WTC11 (cell line): ENCODE results near the gene ZNF431. TPM values are rescaled to one million over a fixed set of nuclear protein-coding genes. Genes with fewer than 3 reads are reported as not detected.

ENCODE experiments used
- ATAC-seq: fragments of 200-7000 bp; cut with Tn5 transposase; 2 replicates; pipeline ENCODE4 v1.10.0; 2021; ENCODE audit warnings: mild to moderate bottlenecking, moderate library complexity
- CTCF ChIA-PET: fragments of 300-600 bp; sonication (Branson Sonifier 250); formaldehyde crosslinking; loops from one replicate; lab custom pipeline; 2021; ENCODE audit warnings: antibody characterized with exemption; lab: Charles Lee
- POLR2A ChIA-PET: fragments of 350-600 bp; sonication (Branson Sonifier 250); formaldehyde crosslinking; loops from one replicate; lab custom pipeline; 2021; ENCODE audit warnings: antibody characterized with exemption; lab: Charles Lee
- DNase-seq: peaks from one replicate; pipeline ENCODE4 v3.0.0; 2021; ENCODE audit warnings: low spot score
- H3K27ac Mint-ChIP-seq: 2 replicates; pipeline ENCODE4 v1.8.0; 2021; ENCODE audit warnings: mixed read lengths
- H3K27me3 Mint-ChIP-seq: 2 replicates; pipeline ENCODE4 v1.8.0; 2021; ENCODE audit warnings: low read depth, mild to moderate bottlenecking, moderate library complexity, mixed read lengths
- H3K36me3 Mint-ChIP-seq: 2 replicates; pipeline ENCODE4 v1.8.0; 2021; ENCODE audit warnings: mixed read lengths
- H3K4me1 Mint-ChIP-seq: 2 replicates; pipeline ENCODE4 v1.8.0; 2022; ENCODE audit warnings: mixed read lengths
- H3K4me3 Mint-ChIP-seq: 2 replicates; pipeline ENCODE4 v1.8.0; 2021; ENCODE audit warnings: mild to moderate bottlenecking, moderate library complexity, mixed read lengths
- H3K9me3 Mint-ChIP-seq: 2 replicates; pipeline ENCODE4 v1.8.0; 2021; ENCODE audit warnings: mixed read lengths
- ATF2 ChIP-seq: sonication (generic); formaldehyde crosslinking; IDR thresholded peaks from 2 replicates; pipeline ENCODE4 v1.8.1; 2022; ENCODE audit warnings: low read depth, missing genetic modification reagents, borderline replicate concordance
- CBFB ChIP-seq: sonication (generic); formaldehyde crosslinking; IDR thresholded peaks from 2 replicates; pipeline ENCODE4 v1.8.1; 2022; ENCODE audit warnings: mild to moderate bottlenecking, low read depth, missing genetic modification reagents
- GRHL2 ChIP-seq: fragments of 250-450 bp; sonication (Bioruptor Pico); IDR thresholded peaks from 2 replicates; pipeline ENCODE4 v1.8.0; 2022; ENCODE audit warnings: mild to moderate bottlenecking, moderate library complexity; ENCODE audit not compliant: insufficient replicate concordance, severe bottlenecking
- HMGXB4 ChIP-seq: sonication (generic); formaldehyde crosslinking; IDR thresholded peaks from 2 replicates; pipeline ENCODE4 v1.8.1; 2023; ENCODE audit warnings: mild to moderate bottlenecking, moderate library complexity, missing genetic modification reagents
- JAZF1 ChIP-seq: fragments of 250-450 bp; sonication (Bioruptor Pico); IDR thresholded peaks from 2 replicates; pipeline ENCODE4 v1.9.0; 2021; ENCODE audit warnings: moderate library complexity, mild to moderate bottlenecking, inconsistent platforms
- KAT7 ChIP-seq: sonication (generic); formaldehyde crosslinking; IDR thresholded peaks from 2 replicates; pipeline ENCODE4 v1.8.1; 2023; ENCODE audit warnings: missing genetic modification reagents, mild to moderate bottlenecking, borderline replicate concordance
- NFYB ChIP-seq: sonication (generic); formaldehyde crosslinking; conservative IDR thresholded peaks from 2 replicates; pipeline ENCODE4 v1.8.0; 2022; ENCODE audit warnings: low read depth, missing genetic modification reagents
- NR3C1 ChIP-seq: sonication (generic); formaldehyde crosslinking; conservative IDR thresholded peaks from 2 replicates; pipeline ENCODE4 v1.8.1; 2023; ENCODE audit warnings: low read depth, mild to moderate bottlenecking, missing genetic modification reagents
- OVOL2 ChIP-seq: fragments of 250-450 bp; sonication (Bioruptor Pico); IDR thresholded peaks from 2 replicates; pipeline ENCODE4 v1.9.0; 2021; ENCODE audit warnings: mild to moderate bottlenecking, borderline replicate concordance
- RORB ChIP-seq: fragments of 250-450 bp; sonication (Bioruptor Pico); IDR thresholded peaks from 2 replicates; pipeline ENCODE4 v1.9.0; 2021; ENCODE audit warnings: mild to moderate bottlenecking
- SMAD3 ChIP-seq: sonication (generic); formaldehyde crosslinking; IDR thresholded peaks from 2 replicates; pipeline ENCODE4 v1.8.0; 2022; ENCODE audit warnings: missing genetic modification reagents, mild to moderate bottlenecking, borderline replicate concordance
- ZNF219 ChIP-seq: sonication (generic); formaldehyde crosslinking; IDR thresholded peaks from 2 replicates; pipeline ENCODE4 v1.8.0; 2023; ENCODE audit warnings: missing genetic modification reagents, mild to moderate bottlenecking, borderline replicate concordance
- ZNF232 ChIP-seq: sonication (generic); formaldehyde crosslinking; IDR thresholded peaks from 2 replicates; pipeline ENCODE4 v1.8.0; 2022; ENCODE audit warnings: mild to moderate bottlenecking, missing genetic modification reagents
- total RNA-seq: library from RNA; stranded (reverse); gene quantifications from 3 replicates; pipeline ENCODE4 v1.2.3, GENCODE V29; 2021
- TF ChIP-seq, protein P1 (sequence below): sonication (generic); formaldehyde crosslinking; IDR thresholded peaks from 2 replicates; pipeline ENCODE4 v1.8.1; 2022; ENCODE audit warnings: missing genetic modification reagents, borderline replicate concordance
- TF ChIP-seq, protein P2 (sequence below): sonication (generic); formaldehyde crosslinking; IDR thresholded peaks from 2 replicates; pipeline ENCODE4 v1.8.0; 2023; ENCODE audit warnings: missing genetic modification reagents, mild to moderate bottlenecking, borderline replicate concordance
- TF ChIP-seq, protein P3 (sequence below): fragments of 250-450 bp; sonication (Bioruptor Pico); conservative IDR thresholded peaks from 2 replicates; pipeline ENCODE4 v1.9.0; 2021; ENCODE audit warnings: mild to moderate bottlenecking
- TF ChIP-seq, protein P4 (sequence below): sonication (generic); formaldehyde crosslinking; IDR thresholded peaks from 2 replicates; pipeline ENCODE4 v1.8.1; 2022; ENCODE audit warnings: mild to moderate bottlenecking, missing genetic modification reagents, moderate library complexity, borderline replicate concordance
- TF ChIP-seq, protein P5 (sequence below): fragments of 250-450 bp; sonication (Bioruptor Pico); IDR thresholded peaks from 2 replicates; pipeline ENCODE4 v1.9.0; 2021; ENCODE audit warnings: mild to moderate bottlenecking

The ZNF431 gene
- total RNA-seq, 1 experiment from 2014 or later = 42.1 TPM

DNA sequence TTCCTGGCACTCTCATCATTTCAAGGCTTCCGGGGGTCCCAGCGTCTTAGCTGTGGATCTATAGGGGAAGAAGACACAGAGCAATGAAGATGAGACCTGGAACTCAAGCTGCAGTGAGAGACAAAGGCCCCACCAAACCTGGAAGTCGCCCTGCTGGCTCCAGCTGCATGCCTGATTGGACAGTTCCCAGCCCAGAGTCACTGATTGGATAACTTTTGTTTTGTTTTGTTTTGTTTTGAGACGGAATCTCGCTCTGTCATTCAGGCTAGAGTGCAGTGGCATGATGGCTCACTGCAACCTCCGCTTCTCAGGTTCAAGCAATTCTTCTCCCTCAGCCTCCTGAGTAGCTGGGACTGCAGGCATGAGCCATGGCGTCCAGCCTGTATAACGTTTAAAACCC lies 6.4 kb upstream of the ZNF431 start (continued):
- TF ChIP-seq, protein P1, sequence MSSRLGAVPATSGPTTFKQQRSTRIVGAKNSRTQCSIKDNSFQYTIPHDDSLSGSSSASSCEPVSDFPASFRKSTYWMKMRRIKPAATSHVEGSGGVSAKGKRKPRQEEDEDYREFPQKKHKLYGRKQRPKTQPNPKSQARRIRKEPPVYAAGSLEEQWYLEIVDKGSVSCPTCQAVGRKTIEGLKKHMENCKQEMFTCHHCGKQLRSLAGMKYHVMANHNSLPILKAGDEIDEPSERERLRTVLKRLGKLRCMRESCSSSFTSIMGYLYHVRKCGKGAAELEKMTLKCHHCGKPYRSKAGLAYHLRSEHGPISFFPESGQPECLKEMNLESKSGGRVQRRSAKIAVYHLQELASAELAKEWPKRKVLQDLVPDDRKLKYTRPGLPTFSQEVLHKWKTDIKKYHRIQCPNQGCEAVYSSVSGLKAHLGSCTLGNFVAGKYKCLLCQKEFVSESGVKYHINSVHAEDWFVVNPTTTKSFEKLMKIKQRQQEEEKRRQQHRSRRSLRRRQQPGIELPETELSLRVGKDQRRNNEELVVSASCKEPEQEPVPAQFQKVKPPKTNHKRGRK (CRISPR knock-in tag) = no peak
- no peak for TF ChIP-seq NR3C1 (CRISPR knock-in tag)
- no peak for TF ChIP-seq SMAD3 (CRISPR knock-in tag)
- TF ChIP-seq, protein P2, sequence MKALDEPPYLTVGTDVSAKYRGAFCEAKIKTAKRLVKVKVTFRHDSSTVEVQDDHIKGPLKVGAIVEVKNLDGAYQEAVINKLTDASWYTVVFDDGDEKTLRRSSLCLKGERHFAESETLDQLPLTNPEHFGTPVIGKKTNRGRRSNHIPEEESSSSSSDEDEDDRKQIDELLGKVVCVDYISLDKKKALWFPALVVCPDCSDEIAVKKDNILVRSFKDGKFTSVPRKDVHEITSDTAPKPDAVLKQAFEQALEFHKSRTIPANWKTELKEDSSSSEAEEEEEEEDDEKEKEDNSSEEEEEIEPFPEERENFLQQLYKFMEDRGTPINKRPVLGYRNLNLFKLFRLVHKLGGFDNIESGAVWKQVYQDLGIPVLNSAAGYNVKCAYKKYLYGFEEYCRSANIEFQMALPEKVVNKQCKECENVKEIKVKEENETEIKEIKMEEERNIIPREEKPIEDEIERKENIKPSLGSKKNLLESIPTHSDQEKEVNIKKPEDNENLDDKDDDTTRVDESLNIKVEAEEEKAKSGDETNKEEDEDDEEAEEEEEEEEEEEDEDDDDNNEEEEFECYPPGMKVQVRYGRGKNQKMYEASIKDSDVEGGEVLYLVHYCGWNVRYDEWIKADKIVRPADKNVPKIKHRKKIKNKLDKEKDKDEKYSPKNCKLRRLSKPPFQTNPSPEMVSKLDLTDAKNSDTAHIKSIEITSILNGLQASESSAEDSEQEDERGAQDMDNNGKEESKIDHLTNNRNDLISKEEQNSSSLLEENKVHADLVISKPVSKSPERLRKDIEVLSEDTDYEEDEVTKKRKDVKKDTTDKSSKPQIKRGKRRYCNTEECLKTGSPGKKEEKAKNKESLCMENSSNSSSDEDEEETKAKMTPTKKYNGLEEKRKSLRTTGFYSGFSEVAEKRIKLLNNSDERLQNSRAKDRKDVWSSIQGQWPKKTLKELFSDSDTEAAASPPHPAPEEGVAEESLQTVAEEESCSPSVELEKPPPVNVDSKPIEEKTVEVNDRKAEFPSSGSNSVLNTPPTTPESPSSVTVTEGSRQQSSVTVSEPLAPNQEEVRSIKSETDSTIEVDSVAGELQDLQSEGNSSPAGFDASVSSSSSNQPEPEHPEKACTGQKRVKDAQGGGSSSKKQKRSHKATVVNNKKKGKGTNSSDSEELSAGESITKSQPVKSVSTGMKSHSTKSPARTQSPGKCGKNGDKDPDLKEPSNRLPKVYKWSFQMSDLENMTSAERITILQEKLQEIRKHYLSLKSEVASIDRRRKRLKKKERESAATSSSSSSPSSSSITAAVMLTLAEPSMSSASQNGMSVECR (CRISPR knock-in tag) = no peak
- TF ChIP-seq, protein P3, sequence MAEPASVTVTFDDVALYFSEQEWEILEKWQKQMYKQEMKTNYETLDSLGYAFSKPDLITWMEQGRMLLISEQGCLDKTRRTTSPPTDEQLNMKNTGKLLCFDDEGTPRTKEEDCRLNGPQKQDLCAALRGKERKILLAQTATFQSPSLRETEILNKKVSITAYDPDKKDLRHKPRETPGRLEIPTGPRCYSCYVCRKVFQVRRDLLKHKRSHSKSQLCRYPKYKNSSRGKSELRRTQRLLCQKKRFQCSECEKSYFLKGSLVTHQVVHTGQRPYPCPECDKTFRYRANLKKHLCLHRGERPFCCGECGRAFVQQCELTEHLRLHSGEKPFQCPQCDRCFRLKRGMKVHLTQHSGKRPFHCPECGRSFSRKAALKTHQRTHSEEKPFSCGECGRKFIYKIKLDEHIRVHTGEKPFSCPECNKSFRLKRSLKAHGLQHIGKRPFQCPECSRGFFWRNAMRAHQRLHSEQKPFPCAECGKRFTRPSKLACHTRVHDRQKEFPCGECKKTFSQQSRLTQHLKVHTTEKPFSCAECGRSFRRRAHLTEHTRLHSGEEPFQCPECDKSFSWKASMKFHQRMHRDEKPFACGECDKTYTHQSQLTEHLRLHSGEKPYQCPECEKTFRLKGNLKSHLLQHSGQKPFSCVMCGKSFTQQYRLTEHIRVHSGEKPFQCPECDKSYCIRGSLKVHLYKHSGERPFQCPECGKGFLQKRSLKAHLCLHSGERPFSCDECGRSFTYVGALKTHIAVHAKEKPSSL (CRISPR knock-in tag) = no peak
- TF ChIP-seq OVOL2 (CRISPR knock-in tag) = no peak
- no peak for TF ChIP-seq JAZF1
- TF ChIP-seq, protein P4, sequence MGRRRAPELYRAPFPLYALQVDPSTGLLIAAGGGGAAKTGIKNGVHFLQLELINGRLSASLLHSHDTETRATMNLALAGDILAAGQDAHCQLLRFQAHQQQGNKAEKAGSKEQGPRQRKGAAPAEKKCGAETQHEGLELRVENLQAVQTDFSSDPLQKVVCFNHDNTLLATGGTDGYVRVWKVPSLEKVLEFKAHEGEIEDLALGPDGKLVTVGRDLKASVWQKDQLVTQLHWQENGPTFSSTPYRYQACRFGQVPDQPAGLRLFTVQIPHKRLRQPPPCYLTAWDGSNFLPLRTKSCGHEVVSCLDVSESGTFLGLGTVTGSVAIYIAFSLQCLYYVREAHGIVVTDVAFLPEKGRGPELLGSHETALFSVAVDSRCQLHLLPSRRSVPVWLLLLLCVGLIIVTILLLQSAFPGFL (CRISPR knock-in tag) = no peak
- no peak for TF ChIP-seq HMGXB4 (CRISPR knock-in tag)
- TF ChIP-seq NFYB (CRISPR knock-in tag) = no peak
- TF ChIP-seq ZNF219 (CRISPR knock-in tag) = no peak

GRCh38 chr19:21138130-21138529 lies 3.7 kb upstream of the ZNF431 start:
- ChIA-PET CTCF (no interaction called here), POLR2A (no interaction called here)
- H3K27ac Mint-ChIP-seq = no peak overlapping the region
- H3K4me3 Mint-ChIP-seq = no peak overlapping the region
- DNase-seq (no peak), ATAC-seq (no peak)
- peaks cover 26% of the 10 kb centered on the region for H3K9me3 Mint-ChIP-seq
- no peaks in the 10 kb centered on the region; the same call in 1 of the 2 replicates for H3K4me1 Mint-ChIP-seq
- H3K27me3 Mint-ChIP-seq = peaks cover 9% of the 10 kb centered on the region; the same call in 1 of the 2 replicates
- H3K36me3 Mint-ChIP-seq = peaks cover 3% of the 10 kb centered on the region; the same call in 1 of the 2 replicates
- TF ChIP-seq KAT7 (CRISPR knock-in tag) (no peak), ZNF232 (no peak), NR3C1 (CRISPR knock-in tag) (no peak), SMAD3 (CRISPR knock-in tag) (no peak), CBFB (CRISPR knock-in tag) (no peak), RORB (CRISPR knock-in tag) (no peak), ATF2 (CRISPR knock-in tag) (no peak), GRHL2 (CRISPR knock-in tag) (no peak)
- TF ChIP-seq, protein P5, sequence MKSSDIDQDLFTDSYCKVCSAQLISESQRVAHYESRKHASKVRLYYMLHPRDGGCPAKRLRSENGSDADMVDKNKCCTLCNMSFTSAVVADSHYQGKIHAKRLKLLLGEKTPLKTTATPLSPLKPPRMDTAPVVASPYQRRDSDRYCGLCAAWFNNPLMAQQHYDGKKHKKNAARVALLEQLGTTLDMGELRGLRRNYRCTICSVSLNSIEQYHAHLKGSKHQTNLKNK = no peak
